Activated CD4-positive, alpha-beta T cell treated with anti-CD3 and anti-CD28 coated beads for 1 hour (primary cell): Measurements from ENCODE around the gene NEU4.
"Not testable (repeated sequence)": the region's sequence is repeated elsewhere in the genome, so short reads cannot be mapped to it uniquely, and the experiment has no call there.

Experiments
- DNase-seq: peaks from one replicate; pipeline ENCODE4 v3.0.0-alpha.2; 2020

The NEU4 gene

GRCh38 chr2:241799522-241800197 is 9.3 kb upstream of the NEU4 start:
- DNase-seq: no peak

- DNase-seq: not testable (repeated sequence)
Measured at GRCh38 chr2:241800198-241800903, 8.6 kb upstream of the NEU4 start.

GRCh38 chr2:241801611-241802420 is 7.2 kb upstream of the NEU4 start:
- DNase-seq: no peak

- no peak for DNase-seq
Measured at GRCh38 chr2:241802421-241803318, 6.3 kb upstream of the NEU4 start.

- no peak for DNase-seq
Measured at GRCh38 chr2:241803387-241804325, 5.3 kb upstream of the NEU4 start.

GRCh38 chr2:241804326-241805229 is 4.4 kb upstream of the NEU4 start:
- DNase-seq: no peak

- not testable (repeated sequence) for DNase-seq
Measured at GRCh38 chr2:241806217-241806616, 2.8 kb upstream of the NEU4 start.

GRCh38 chr2:241808051-241808720 is 807 bp upstream of the NEU4 start:
- no peak for DNase-seq

GRCh38 chr2:241809383-241810306 is 652 bp downstream of the NEU4 start:
- no peak for DNase-seq

- no peak for DNase-seq
Measured at GRCh38 chr2:241810307-241811200, 1.6 kb downstream of the NEU4 start.

GRCh38 chr2:241811201-241811951 is 2.4 kb downstream of the NEU4 start:
- DNase-seq: no peak

- DNase-seq: no peak
Measured at GRCh38 chr2:241811952-241812729, 3.1 kb downstream of the NEU4 start.

GRCh38 chr2:241812730-241813643 is 4.0 kb downstream of the NEU4 start:
- DNase-seq: no peak

GRCh38 chr2:241813644-241814392 is 4.8 kb downstream of the NEU4 start:
- no peak for DNase-seq
